ENCODE measurements around the gene TLR7.

The TLR7 gene

GRCh38 chrX:12891915-12892506 is 25.1 kb downstream of the TLR7 start:
- DNase-seq: no peak

- no peak for DNase-seq
Observed at GRCh38 chrX:12892716-12893115, 25.8 kb downstream of the TLR7 start.

- peak; percentile 6 for DNase-seq
Observed at GRCh38 chrX:12894074-12895030, 27.5 kb downstream of the TLR7 start.

GRCh38 chrX:12895866-12896265 is 29.0 kb downstream of the TLR7 start:
- no peak for DNase-seq

GRCh38 chrX:12896935-12897334 is 30.1 kb downstream of the TLR7 start:
- no peak for DNase-seq

GRCh38 chrX:12898073-12898472 is 31.2 kb downstream of the TLR7 start:
- DNase-seq: peak; percentile 13

GRCh38 chrX:12899506-12899905 is 32.6 kb downstream of the TLR7 start:
- no peak for DNase-seq

- DNase-seq: peak; percentile 59
Observed at GRCh38 chrX:12901486-12901885, 34.6 kb downstream of the TLR7 start.

GRCh38 chrX:12903646-12904045 is 36.8 kb downstream of the TLR7 start:
- no peak for DNase-seq

- DNase-seq: no peak
Observed at GRCh38 chrX:12906046-12906761, 39.3 kb downstream of the TLR7 start, which contains the start of gene TLR8. Gene TLR8 (plus strand): TSS chrX:12906620. CDS start chrX:12906707, 87 bp downstream.

GRCh38 chrX:12910423-12911121 is 43.7 kb downstream of the TLR7 start:
- no peak for DNase-seq

- no peak for DNase-seq
Observed at GRCh38 chrX:12911122-12911470, 44.2 kb downstream of the TLR7 start.

- no peak for DNase-seq
Observed at GRCh38 chrX:12912791-12913482, 46.1 kb downstream of the TLR7 start.

GRCh38 chrX:12917753-12918152 is 50.9 kb downstream of the TLR7 start:
- DNase-seq: no peak

- DNase-seq: no peak
Observed at GRCh38 chrX:12919051-12919450, 52.2 kb downstream of the TLR7 start.

GRCh38 chrX:12919620-12920019 is 52.7 kb downstream of the TLR7 start:
- no peak for DNase-seq

GRCh38 chrX:12920990-12921389 is 54.1 kb downstream of the TLR7 start:
- DNase-seq: no peak

- no peak for DNase-seq
Observed at GRCh38 chrX:12921886-12922598, 55.2 kb downstream of the TLR7 start.

- DNase-seq: no peak
Observed at GRCh38 chrX:12922599-12922919, 55.7 kb downstream of the TLR7 start.

- DNase-seq: no peak
Observed at GRCh38 chrX:12929701-12930100, 62.8 kb downstream of the TLR7 start.

- DNase-seq: no peak
Observed at GRCh38 chrX:12930150-12930549, 63.3 kb downstream of the TLR7 start.

- no peak for DNase-seq
Observed at GRCh38 chrX:12932244-12932643, 65.4 kb downstream of the TLR7 start.

All from stimulated activated CD4-positive, alpha-beta T cell treated with anti-CD3 and anti-CD28 coated beads, Interleukin-1b, Interleukin-23, amount 100 ng/mL, for 48 hours (primary cell).